ENCODE measurements around the gene ATP9A.
"Not testable (repeated sequence)": the region's sequence is repeated elsewhere in the genome, so short reads cannot be mapped to it uniquely, and the experiment has no call there.

Gene ATP9A

DNA sequence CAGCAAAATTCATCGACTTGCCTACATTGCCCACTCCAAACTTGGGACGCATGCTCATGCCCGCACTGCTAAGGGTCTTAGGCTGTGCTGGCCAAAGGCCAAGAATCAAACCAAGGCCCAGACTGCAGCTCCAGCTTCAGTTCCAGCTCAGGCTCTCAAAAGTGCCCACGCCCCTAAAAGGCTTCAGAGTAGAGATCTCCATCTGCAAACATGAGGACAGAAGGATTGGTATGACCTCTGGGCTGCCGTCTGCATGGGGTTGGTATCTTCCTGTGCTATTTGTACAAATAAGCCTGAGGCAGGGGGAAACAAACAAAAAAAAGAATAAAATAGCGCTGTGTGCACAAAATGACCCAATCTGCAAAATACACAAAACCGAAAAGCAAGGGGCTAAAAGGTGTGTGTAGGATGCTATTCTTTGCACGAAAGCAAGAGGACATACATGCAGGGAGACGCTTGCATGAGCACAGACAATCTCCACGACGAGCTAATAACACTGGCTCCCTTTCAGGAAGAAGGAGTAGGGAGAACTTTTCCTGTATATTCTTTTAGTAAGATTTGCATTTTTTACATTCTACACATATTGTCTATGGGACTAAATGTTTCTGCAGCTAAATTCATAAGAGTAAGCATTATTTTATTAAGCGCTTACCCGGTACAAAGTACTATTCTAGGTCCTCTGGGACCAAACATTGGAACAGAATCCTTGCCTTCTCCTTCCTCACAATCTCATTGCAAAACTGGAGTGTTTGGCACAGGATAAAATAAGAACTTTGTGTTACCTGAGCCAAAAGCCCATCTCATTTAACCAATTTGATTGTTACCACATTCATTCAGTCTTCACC, 33.1 kb downstream of the ATP9A start:
- no peaks in the 10 kb centered on the region for H3K36me3 Mint-ChIP-seq (ENCODE audit: low read depth)
- no peak for DNase-seq (ENCODE audit: low spot score)
- H3K9me3 Mint-ChIP-seq: no peaks in the 10 kb centered on the region
- no peak overlapping the region for H3K4me3 Mint-ChIP-seq
- H3K27ac Mint-ChIP-seq: no peak overlapping the region
- H3K27me3 Mint-ChIP-seq (ENCODE audit: low read depth): no peaks in the 10 kb centered on the region
- peaks cover 6% of the 10 kb centered on the region for H3K4me1 Mint-ChIP-seq (ENCODE audit: low read depth)

DNA sequence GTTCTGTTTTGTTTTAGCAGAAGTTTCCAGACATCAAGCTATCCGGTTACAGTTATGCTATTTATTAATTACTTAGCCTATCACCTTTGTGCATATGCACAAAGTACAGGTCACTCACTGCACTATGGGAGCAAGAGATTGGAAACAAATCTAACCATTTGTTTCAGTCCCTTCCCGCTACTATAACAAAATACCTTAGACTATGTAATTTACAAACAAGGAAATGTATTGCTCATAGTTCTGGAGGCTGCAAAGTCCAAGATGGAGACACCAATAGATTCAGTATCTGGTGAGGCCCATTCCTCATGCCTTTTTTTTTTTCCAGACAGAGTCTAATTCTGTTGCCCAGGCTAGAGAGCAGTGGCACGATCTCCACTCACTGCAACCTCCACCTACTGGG, 35.1 kb downstream of the ATP9A start:
- Mint-ChIP-seq H3K27ac (no peak overlapping the region), H3K9me3 (no peaks in the 10 kb centered on the region), H3K4me1 (ENCODE audit: low read depth) (peaks cover 6% of the 10 kb centered on the region), H3K27me3 (ENCODE audit: low read depth) (no peaks in the 10 kb centered on the region), H3K4me3 (no peak overlapping the region), H3K36me3 (ENCODE audit: low read depth) (no peaks in the 10 kb centered on the region)
- no peak for DNase-seq (ENCODE audit: low spot score)

DNA sequence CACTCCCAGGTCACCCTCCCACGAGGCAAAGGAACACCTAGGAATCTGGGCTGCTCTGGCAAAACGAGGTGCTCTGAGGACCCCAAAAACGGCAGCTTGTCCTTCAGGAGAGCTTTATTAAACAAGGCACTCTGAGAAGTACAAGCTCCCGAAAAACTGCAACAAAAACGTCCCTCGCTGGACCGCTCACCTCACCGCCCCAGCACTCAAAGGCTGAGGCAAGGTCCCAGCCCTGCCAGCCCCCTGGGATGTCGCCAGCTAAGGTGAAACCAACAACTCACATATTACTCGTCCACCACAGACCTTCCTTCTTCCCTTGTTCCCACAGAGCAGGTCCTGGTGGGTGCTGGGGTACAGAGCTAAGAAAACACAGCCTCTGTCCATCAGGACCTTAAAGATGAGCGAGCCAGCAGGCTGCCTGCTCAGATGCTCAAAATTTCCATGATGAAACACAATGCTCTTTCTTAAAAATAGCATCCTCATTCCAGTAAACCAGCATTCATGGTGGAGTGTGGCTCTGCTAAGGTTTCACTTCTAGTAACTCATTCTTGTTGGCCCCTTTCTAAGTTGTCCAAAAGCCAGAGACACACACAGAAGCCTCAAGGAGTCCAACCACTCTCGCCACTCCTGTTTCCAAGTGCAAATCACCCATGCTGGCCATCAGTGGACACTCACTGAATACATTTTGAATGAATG, 35.9 kb downstream of the ATP9A start:
- Mint-ChIP-seq H3K27ac (no peak overlapping the region), H3K9me3 (no peaks in the 10 kb centered on the region), H3K4me1 (ENCODE audit: low read depth) (peaks cover 6% of the 10 kb centered on the region), H3K27me3 (ENCODE audit: low read depth) (no peaks in the 10 kb centered on the region), H3K36me3 (ENCODE audit: low read depth) (no peaks in the 10 kb centered on the region), H3K4me3 (peak overlapping the region; percentile 55)
- peak; percentile 29 for DNase-seq (ENCODE audit: low spot score)

DNA sequence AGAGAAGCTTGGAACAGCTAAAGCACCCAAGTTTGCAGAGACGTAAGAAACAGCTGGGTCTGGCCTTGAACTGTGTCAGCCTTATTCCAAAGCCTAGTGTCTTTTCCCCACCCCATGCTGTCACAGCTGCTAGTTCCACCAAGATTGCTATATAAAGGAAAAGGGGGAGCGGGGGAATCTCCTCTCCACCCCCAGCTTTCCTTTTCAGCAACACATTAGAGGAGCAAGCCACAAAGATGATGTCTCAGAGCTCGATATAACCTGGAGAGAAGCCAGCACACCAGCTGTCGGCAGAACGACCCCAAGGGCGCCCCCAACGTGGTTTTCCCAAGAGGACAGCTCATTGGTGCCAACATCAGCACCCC, 36.5 kb downstream of the ATP9A start:
- peaks cover 6% of the 10 kb centered on the region for H3K4me1 Mint-ChIP-seq (ENCODE audit: low read depth)
- H3K27me3 Mint-ChIP-seq (ENCODE audit: low read depth): no peaks in the 10 kb centered on the region
- H3K4me3 Mint-ChIP-seq: no peak overlapping the region
- no peak for DNase-seq (ENCODE audit: low spot score)
- no peaks in the 10 kb centered on the region for H3K36me3 Mint-ChIP-seq (ENCODE audit: low read depth)
- H3K27ac Mint-ChIP-seq: no peak overlapping the region
- no peaks in the 10 kb centered on the region for H3K9me3 Mint-ChIP-seq

DNA sequence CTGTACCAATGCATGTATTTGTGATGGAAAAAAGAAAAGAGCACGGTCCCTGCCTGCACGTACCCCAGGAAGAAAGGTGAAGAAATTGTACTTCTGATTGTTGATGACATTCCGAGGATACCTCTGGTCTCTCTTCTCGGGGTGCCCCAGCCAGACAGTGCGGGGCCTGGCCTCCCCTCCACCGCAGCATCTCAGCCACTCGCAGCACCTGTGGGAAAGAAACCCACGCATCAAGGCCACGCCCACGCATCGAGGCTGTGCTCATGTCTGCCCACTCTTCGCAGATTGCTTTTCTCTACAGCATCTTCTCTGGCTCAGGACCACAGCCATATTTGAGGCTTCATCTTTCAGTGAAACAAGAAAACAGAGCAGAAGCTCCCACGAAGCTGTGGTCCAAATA, 38.4 kb downstream of the ATP9A start:
- H3K4me3 Mint-ChIP-seq: no peak overlapping the region
- no peaks in the 10 kb centered on the region for H3K27me3 Mint-ChIP-seq (ENCODE audit: low read depth)
- no peaks in the 10 kb centered on the region for H3K36me3 Mint-ChIP-seq (ENCODE audit: low read depth)
- no peak for DNase-seq (ENCODE audit: low spot score)
- no peak overlapping the region for H3K27ac Mint-ChIP-seq
- no peaks in the 10 kb centered on the region for H3K9me3 Mint-ChIP-seq
- peaks cover 6% of the 10 kb centered on the region for H3K4me1 Mint-ChIP-seq (ENCODE audit: low read depth)

DNA sequence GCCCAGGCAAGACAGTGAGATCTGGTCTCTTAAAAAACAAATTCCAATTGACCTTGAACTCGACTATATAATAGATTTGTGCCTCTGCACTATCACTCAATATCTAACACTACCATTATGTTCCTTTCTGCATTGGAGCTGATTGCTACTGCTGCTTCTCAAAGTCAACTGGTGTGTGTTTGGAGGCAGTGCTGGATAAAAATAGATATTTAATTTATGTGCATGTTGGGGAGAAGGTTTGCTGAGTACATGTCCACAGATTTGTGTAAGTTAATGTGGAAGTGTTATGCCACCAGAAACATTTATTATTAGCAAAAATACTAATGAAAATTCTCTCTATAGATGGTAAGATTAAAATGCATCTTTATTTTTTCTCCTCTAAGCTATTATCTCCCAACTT, 39.5 kb downstream of the ATP9A start:
- H3K36me3 Mint-ChIP-seq (ENCODE audit: low read depth): no peaks in the 10 kb centered on the region
- H3K9me3 Mint-ChIP-seq: no peaks in the 10 kb centered on the region
- H3K27me3 Mint-ChIP-seq (ENCODE audit: low read depth): no peaks in the 10 kb centered on the region
- no peak for DNase-seq (ENCODE audit: low spot score)
- peaks cover 6% of the 10 kb centered on the region for H3K4me1 Mint-ChIP-seq (ENCODE audit: low read depth)
- H3K4me3 Mint-ChIP-seq: no peak overlapping the region
- H3K27ac Mint-ChIP-seq: no peak overlapping the region

DNA sequence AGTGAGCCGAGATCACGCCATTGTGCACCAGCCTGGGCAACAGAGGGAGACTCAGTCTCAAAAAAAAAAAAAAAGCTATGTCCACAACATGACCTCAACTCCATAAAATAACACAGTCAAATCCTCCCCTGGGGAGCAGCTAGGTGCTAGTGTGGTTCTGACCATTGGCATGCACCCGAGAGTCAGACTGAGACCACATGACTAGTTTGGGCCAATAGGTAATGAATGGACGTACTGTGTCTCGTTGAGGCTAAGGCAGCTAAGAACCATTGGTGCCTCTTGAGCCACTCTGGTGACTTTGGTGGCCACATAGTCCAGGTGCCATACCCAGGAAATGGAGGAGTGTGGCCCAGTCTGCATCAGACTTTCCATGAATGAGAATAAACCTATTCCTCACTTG, 40.3 kb downstream of the ATP9A start:
- no peaks in the 10 kb centered on the region for H3K36me3 Mint-ChIP-seq (ENCODE audit: low read depth)
- DNase-seq (ENCODE audit: low spot score): no peak
- H3K27me3 Mint-ChIP-seq (ENCODE audit: low read depth): no peaks in the 10 kb centered on the region
- no peaks in the 10 kb centered on the region for H3K9me3 Mint-ChIP-seq
- no peak overlapping the region for H3K4me3 Mint-ChIP-seq
- H3K4me1 Mint-ChIP-seq (ENCODE audit: low read depth): peaks cover 6% of the 10 kb centered on the region
- H3K27ac Mint-ChIP-seq: no peak overlapping the region

DNA sequence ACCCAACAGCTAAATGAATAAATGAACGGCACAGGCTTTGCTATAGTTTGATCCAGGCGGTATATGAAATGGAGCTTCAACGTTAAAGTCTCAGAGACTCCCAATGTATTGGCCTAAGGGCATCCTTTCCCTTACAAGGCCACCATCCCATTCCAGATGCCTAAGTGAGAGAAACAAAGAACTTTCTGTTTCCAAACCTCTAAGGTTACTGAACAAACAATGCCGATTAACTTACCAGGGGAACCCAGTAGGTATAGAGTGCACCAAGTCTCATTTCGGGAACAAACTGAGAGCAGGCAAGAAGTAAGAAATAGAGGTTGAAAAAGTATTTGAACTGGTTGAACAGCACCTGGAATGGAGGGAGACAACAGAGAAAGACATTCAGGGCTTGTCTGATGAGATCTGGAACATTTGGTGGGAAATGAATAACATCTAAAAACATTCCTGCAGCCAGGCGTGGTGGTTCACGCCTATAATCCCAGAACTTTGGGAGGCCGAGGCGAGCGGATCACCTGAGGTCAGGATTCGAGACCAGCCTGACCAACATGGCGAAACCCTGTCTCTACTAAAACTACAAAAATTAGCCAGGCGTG, 42.5 kb downstream of the ATP9A start:
- Mint-ChIP-seq H3K27me3 (ENCODE audit: low read depth) (no peaks in the 10 kb centered on the region), H3K4me3 (no peak overlapping the region), H3K27ac (no peak overlapping the region), H3K36me3 (ENCODE audit: low read depth) (no peaks in the 10 kb centered on the region), H3K4me1 (ENCODE audit: low read depth) (peaks cover 2% of the 10 kb centered on the region), H3K9me3 (no peaks in the 10 kb centered on the region)
- no peak for DNase-seq (ENCODE audit: low spot score)

DNA sequence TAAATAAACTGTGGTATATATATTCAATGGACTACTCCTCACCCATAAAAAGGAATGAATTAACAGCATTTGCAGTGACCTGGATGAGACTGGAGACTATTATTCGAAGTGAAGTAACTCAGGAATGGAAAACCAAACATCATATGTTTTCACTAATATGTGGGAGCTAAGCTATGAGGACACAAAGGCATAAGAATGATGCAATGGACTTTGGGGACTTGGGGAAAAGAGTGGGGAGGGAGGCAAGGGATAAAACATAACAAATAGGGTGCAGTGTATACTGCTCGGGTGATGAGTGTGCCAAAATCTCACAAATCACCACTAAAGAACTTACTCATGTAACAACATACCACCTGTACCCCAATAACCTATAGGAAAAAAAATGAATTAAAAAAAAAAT, 45.2 kb downstream of the ATP9A start:
- H3K4me3 Mint-ChIP-seq; H3K27me3 Mint-ChIP-seq (ENCODE audit: low read depth); H3K9me3 Mint-ChIP-seq; DNase-seq (ENCODE audit: low spot score); H3K27ac Mint-ChIP-seq; H3K4me1 Mint-ChIP-seq (ENCODE audit: low read depth); H3K36me3 Mint-ChIP-seq (ENCODE audit: low read depth): not testable (repeated sequence)

DNA sequence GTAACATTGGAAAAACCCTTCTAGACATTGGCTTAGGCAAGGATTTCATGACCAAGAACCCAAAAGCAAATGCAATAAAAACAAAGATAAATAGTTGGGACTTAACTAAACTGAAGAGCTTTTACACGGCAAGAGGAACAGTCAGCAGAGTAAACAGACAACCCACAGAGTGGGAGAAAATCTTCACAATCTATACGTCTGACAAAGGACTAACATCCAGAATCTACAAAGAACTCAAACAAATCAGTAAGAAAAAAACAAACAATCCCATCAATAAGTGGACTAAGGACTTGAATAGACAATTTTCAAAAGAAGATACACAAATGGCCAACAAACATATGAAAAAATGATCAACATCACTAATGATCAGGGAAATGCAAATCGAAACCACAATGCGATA, 45.9 kb downstream of the ATP9A start:
- not testable (repeated sequence) for H3K36me3 Mint-ChIP-seq (ENCODE audit: low read depth); H3K4me1 Mint-ChIP-seq (ENCODE audit: low read depth); DNase-seq (ENCODE audit: low spot score); H3K9me3 Mint-ChIP-seq; H3K27ac Mint-ChIP-seq; H3K4me3 Mint-ChIP-seq; H3K27me3 Mint-ChIP-seq (ENCODE audit: low read depth)

DNA sequence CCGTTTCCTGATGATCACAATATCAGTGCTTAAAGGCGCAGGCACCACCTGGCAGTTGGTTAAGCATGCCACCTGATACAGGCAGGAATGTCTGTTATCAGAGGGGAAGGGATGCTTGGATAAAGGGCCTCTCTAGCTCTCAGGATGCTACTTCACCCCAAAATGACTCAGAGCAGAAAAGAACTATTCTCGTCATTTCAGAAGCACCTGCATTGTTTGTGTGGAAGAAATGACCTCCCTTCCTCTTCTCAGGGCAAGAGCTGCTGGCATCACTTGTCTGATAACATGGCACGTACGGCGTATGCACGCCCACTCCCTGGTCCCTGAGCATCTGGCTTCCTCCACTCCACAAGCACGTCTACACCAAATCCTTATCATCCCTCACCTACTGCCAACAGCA, 47.3 kb downstream of the ATP9A start:
- H3K27ac Mint-ChIP-seq: no peak overlapping the region
- peaks cover 10% of the 10 kb centered on the region for H3K4me1 Mint-ChIP-seq (ENCODE audit: low read depth)
- DNase-seq (ENCODE audit: low spot score): peak; percentile 74
- no peaks in the 10 kb centered on the region for H3K36me3 Mint-ChIP-seq (ENCODE audit: low read depth)
- H3K27me3 Mint-ChIP-seq (ENCODE audit: low read depth): no peaks in the 10 kb centered on the region
- no peaks in the 10 kb centered on the region for H3K9me3 Mint-ChIP-seq
- H3K4me3 Mint-ChIP-seq: no peak overlapping the region

DNA sequence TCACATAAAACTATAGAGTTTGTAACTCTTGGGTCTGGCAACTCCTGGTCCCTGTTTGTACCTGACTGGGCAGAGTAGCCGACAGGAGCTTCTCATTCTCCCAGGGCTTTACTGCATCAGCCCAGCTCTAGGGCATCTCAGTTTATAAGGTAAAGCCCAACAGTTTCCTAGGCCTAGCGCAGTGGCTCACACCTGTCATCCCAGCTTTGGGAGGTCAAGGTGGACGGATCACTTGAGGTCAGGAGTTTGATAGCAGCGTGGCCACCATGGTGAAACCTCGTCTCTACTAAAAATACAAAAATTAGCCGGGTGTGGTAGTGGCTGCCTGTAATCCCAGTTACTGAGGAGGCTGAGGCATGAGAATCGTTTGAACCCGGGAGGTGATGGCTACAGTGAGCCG, 47.8 kb downstream of the ATP9A start:
- Mint-ChIP-seq H3K4me3 (no peak overlapping the region), H3K27me3 (ENCODE audit: low read depth) (no peaks in the 10 kb centered on the region), H3K27ac (no peak overlapping the region), H3K36me3 (ENCODE audit: low read depth) (no peaks in the 10 kb centered on the region), H3K9me3 (no peaks in the 10 kb centered on the region), H3K4me1 (ENCODE audit: low read depth) (peaks cover 15% of the 10 kb centered on the region)
- no peak for DNase-seq (ENCODE audit: low spot score)

DNA sequence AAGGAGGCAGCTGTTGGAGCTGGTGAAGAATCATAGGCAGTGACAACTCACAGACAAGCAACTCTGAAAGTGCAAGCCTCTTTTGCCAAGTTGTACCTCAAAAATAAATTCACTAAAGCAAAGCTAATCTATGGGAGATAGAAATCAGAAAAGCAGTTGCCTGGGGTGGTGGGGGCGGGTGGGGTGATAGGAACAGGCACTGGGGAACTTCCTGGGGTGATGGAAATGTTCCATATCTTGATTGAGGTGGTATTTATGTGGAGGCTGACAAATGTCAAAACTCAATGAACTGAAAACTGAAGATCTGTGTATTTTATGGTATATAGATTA, 52.4 kb downstream of the ATP9A start:
- Mint-ChIP-seq H3K9me3 (no peaks in the 10 kb centered on the region), H3K36me3 (ENCODE audit: low read depth) (no peaks in the 10 kb centered on the region), H3K27me3 (ENCODE audit: low read depth) (no peaks in the 10 kb centered on the region), H3K4me3 (peak overlapping the region; percentile 11), H3K4me1 (ENCODE audit: low read depth) (peaks cover 19% of the 10 kb centered on the region), H3K27ac (peak overlapping the region; percentile 32)
- peak; percentile 53 for DNase-seq (ENCODE audit: low spot score)

DNA sequence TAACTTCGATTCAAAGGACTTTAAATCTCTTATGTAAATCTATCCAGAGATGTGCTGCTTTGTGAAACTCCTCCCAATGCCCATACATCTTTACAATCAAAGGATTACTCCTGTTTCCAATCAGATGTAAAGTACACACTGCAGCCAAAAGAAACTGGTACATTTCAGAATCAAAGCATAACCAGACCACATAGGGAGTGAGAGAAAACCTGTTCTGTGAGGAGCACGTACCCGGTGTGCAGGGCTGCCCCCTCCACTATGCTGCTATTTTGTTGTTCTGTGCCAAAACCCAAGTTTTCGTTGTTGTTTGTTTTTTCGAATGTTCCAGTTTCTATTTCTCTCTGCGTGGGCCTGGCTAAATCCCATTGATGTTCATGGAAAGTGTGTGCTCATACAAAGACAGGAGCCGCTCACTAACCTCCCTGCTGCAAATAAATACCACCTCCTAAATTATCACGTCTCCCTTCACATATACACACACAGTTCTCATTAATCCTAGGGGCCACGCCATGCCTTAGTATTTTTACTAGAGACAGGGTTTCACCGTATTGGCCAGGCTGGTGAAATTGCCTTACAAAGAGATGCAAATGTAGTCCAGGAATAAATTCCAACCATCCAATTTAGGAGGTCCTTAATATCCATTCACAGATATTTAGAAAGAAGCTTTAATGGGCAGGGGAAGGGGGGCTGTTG, 52.9 kb downstream of the ATP9A start:
- Mint-ChIP-seq H3K36me3 (ENCODE audit: low read depth) (no peaks in the 10 kb centered on the region), H3K9me3 (no peaks in the 10 kb centered on the region), H3K4me1 (ENCODE audit: low read depth) (peaks cover 19% of the 10 kb centered on the region), H3K4me3 (peak overlapping the region; percentile 11), H3K27ac (peak overlapping the region; percentile 32), H3K27me3 (ENCODE audit: low read depth) (peaks cover 2% of the 10 kb centered on the region)
- DNase-seq (ENCODE audit: low spot score): peak; percentile 48
